Tibial nerve (tissue), 4 donors: ENCODE measurements around the gene DDX10.

Source experiments
- CTCF ChIP-seq, 5 experiments: fragments of 200-600 bp in 3 of 5; fragments of 450-650 bp in 2 of 5; sonication (generic) in 3 of 5; IDR thresholded peaks; one replicate each; pipeline ENCODE4 v1.5.1; 2016 to 2019; ENCODE audit warnings: antibody characterized with exemption in 5 of 5, mild to moderate bottlenecking in 3 of 5, moderate library complexity in 2 of 5
- EP300 ChIP-seq, 2 donors: sonication (generic); formaldehyde crosslinking; IDR thresholded peaks; one replicate each; pipeline ENCODE4 v1.6.1; 2017; ENCODE audit warnings: antibody characterized with exemption in 2 of 2, mild to moderate bottlenecking in 1 of 2
- POLR2A ChIP-seq, 2 donors: fragments of 450-650 bp; IDR thresholded peaks; one replicate each; pipeline ENCODE4 v1.6.1; 2017; ENCODE audit warnings: antibody characterized with exemption in 2 of 2, mild to moderate bottlenecking in 2 of 2, moderate library complexity in 2 of 2

GRCh38 chr11:108966978-108967377 is 302.1 kb downstream of the DDX10 start:
- TF ChIP-seq EP300 (IDR thresholded peaks at IDR 0.05): no peak
- no peak for TF ChIP-seq CTCF (IDR thresholded peaks at IDR 0.05)
- no peak for TF ChIP-seq POLR2A (IDR thresholded peaks at IDR 0.05)
